ENCODE measurements around the gene SLC23A2.

GRCh38 chr20:4883051-4883450 is 118.3 kb downstream of the SLC23A2 start:
- TF ChIP-seq POLR2A (IDR thresholded peaks at IDR 0.05; ENCODE audit: low read depth, low read length): no peak
- no peak for TF ChIP-seq POLR2AphosphoS5 (IDR thresholded peaks at IDR 0.05; ENCODE audit: low read depth, low read length)
- no peak for TF ChIP-seq TAF1 (IDR thresholded peaks at IDR 0.05; ENCODE audit: low read depth, low read length)
- TF ChIP-seq POU2F2 (IDR thresholded peaks at IDR 0.05; ENCODE audit: low read depth, low read length): no peak
